ENCODE data around the gene BNIP3.
"Not testable (repeated sequence)": the region's sequence is repeated elsewhere in the genome, so short reads cannot be mapped to it uniquely, and the experiment has no call there.

Gene BNIP3

GRCh38 chr10:131996466-131997365 is 15.0 kb upstream of the BNIP3 start:
- TF ChIP-seq, protein P1, sequence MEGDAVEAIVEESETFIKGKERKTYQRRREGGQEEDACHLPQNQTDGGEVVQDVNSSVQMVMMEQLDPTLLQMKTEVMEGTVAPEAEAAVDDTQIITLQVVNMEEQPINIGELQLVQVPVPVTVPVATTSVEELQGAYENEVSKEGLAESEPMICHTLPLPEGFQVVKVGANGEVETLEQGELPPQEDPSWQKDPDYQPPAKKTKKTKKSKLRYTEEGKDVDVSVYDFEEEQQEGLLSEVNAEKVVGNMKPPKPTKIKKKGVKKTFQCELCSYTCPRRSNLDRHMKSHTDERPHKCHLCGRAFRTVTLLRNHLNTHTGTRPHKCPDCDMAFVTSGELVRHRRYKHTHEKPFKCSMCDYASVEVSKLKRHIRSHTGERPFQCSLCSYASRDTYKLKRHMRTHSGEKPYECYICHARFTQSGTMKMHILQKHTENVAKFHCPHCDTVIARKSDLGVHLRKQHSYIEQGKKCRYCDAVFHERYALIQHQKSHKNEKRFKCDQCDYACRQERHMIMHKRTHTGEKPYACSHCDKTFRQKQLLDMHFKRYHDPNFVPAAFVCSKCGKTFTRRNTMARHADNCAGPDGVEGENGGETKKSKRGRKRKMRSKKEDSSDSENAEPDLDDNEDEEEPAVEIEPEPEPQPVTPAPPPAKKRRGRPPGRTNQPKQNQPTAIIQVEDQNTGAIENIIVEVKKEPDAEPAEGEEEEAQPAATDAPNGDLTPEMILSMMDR (conservative IDR thresholded peaks at IDR 0.05; ENCODE audit: low read depth, low read length), result no peak
- DNase-seq (ENCODE audit: low read depth), result no peak

DNA sequence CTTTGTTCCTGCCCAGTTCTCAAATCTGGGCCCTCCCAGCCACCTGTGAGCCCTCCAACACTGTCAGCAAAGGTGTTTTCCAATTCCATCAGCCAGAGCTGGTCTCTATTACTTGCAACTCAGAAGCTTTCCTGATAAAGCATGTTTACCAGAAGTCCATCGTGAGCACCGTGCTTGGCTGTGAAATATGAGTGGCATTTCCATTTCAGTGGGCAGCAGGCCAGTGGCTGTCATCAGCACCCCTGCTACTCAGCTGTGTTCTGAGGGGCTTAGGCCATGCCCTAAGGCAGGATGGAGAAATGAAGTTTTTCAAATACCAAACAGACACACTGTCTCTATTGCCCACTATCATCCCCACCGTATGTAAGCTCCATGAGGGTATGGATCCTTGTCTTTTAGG is 12.7 kb upstream of the BNIP3 start:
- DNase-seq (ENCODE audit: low read depth), result no peak

More at GRCh38 chr10:131996466-131997365, 15.0 kb upstream of the BNIP3 start:
- no peak overlapping the region for H3K4me3 ChIP-seq (ENCODE audit: low read depth, low read length)

GRCh38 chr10:131993275-131993674 is 11.6 kb upstream of the BNIP3 start:
- TF ChIP-seq, protein P1 (conservative IDR thresholded peaks at IDR 0.05; ENCODE audit: low read depth, low read length), result no peak
- H3K4me3 ChIP-seq (ENCODE audit: low read depth, low read length), result no peak overlapping the region
- DNase-seq (ENCODE audit: low read depth), result no peak

More for the DNA sequence above, 12.7 kb upstream of the BNIP3 start:
- TF ChIP-seq, protein P1 (conservative IDR thresholded peaks at IDR 0.05; ENCODE audit: low read depth, low read length), result no peak
- no peak overlapping the region for H3K4me3 ChIP-seq (ENCODE audit: low read depth, low read length)

DNA sequence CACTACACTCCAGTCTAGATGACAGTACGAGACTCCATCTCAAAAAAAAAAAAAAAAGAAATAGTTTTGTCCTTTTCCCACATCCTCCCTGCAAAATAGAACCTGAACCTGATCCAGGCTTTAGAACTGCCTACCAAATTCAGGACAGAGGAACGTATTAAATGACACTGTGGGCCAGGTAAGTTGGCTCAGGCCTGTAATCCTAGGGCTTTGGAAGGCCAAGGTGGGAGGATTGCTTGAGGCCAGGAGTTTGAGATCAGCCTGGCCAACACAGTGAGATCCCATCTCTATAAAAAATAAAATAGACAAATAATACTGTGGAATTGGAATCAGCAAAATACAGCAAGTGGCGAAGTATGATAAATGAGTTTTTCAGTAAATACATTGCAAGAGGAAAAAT is 10.0 kb upstream of the BNIP3 start:
- H3K4me3 ChIP-seq (ENCODE audit: low read depth, low read length), result no peak overlapping the region
- no peak for DNase-seq (ENCODE audit: low read depth)
- TF ChIP-seq, protein P1 (conservative IDR thresholded peaks at IDR 0.05; ENCODE audit: low read depth, low read length), result no peak

DNA sequence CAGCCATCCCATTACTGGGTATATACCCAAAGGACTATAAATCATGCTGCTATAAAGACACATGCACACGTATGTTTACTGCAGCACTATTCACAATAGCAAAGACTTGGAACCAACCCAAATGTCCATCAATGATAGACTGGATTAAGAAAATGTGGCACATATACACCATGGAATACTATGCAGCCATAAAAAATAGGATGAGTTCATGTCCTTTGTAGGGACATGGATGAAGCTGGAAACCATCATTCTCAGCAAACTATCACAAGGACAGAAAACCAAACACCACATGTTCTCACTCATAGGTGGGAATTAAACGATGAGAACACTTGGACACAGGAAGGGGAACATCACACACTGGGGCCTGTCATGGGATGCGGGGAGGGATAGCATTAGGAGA is 6.1 kb upstream of the BNIP3 start:
- not testable (repeated sequence) for DNase-seq (ENCODE audit: low read depth)

GRCh38 chr10:131987301-131987700 is 5.6 kb upstream of the BNIP3 start:
- DNase-seq (ENCODE audit: low read depth); H3K4me3 ChIP-seq (ENCODE audit: low read depth, low read length): not testable (repeated sequence)

More for the DNA sequence above, 6.1 kb upstream of the BNIP3 start:
- not testable (repeated sequence) for H3K4me3 ChIP-seq (ENCODE audit: low read depth, low read length)

DNA sequence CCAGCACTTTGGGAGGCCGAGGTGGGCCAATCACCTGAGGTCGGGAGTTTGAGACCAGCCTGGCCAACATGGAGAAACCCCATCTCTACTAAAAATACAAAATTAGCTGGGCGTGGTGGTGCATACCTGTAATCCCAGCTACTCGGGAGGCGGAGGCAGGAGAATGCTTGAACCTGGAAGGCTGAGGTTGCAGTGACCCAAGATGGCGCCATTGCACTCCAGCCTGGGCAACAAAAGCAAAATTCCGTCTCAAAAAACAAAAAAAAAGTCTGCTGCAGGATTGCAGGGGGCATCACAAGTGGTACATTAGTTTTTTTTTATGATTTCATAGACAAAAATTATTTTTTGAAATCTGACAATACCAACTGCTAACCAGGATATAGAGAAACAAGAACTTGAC is 5.1 kb upstream of the BNIP3 start:
- not testable (repeated sequence) for DNase-seq (ENCODE audit: low read depth); H3K4me3 ChIP-seq (ENCODE audit: low read depth, low read length)

DNA sequence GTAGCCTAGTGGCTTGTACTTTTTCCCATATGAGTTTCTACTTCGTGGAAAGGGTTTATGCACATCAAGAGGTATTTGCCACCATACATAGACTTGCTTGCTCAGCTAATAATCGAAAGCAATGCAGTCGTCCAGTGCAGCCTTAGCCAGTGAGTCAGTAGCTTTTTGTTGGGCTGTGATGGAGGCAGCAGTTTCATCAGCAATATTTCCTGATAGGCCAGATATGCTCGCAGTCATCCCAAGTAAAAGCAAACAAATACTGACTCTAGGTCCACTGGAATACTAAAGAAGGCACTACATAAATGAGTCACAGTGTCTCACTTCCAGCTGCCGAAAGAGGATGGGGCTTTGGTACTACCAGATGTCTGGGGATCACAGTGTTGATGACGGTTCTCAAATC is 2.1 kb upstream of the BNIP3 start:
- TF ChIP-seq, protein P1 (conservative IDR thresholded peaks at IDR 0.05; ENCODE audit: low read depth, low read length), result no peak
- peak; percentile 94 for DNase-seq (ENCODE audit: low read depth)
- no peak overlapping the region for H3K4me3 ChIP-seq (ENCODE audit: low read depth, low read length)
